Hindlimb muscle (tissue), 1 donor: ENCODE results near the gene HLCS. TPM values are rescaled to one million over a fixed set of nuclear protein-coding genes. Genes with fewer than 3 reads are reported as not detected.
A peak's percentile ranks its signal among the peaks of the same experiment; 100 is the strongest.
"Not testable (repeated sequence)": the region's sequence is repeated elsewhere in the genome, so short reads cannot be mapped to it uniquely, and the experiment has no call there.

ENCODE experiments used
- DNase-seq: peaks from one replicate; pipeline ENCODE4 v3.0.0-alpha.2; 2013
- polyA plus RNA-seq: library from polyadenylated mRNA; unstranded; fragments of 120-200 nt; gene quantifications from one replicate; pipeline ENCODE4 v1.2.1, GENCODE V29; 2013; ENCODE audit not compliant: insufficient read length

The HLCS gene
- polyA plus RNA-seq, 1 donor = 12.8 TPM

DNA sequence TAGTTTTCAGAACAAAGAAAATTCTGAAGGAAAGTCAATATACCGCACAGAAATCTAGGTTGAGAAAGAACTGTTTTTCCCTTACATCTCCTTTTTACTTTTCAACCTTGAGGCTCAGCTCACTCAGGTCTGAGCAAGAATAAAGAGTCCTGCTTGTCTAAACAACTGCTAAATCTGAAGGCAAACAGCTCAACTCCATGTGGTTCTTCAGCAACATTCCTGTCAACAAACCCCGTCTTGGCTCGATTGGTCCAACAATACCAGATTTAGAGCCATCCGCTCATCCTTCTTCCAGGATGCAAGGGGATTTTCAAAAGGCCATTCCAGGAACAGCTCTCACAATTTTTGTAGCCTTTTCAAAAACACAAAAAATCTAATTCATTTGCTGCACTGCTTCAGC, 119.8 kb downstream of the HLCS start:
- DNase-seq = no peak

DNA sequence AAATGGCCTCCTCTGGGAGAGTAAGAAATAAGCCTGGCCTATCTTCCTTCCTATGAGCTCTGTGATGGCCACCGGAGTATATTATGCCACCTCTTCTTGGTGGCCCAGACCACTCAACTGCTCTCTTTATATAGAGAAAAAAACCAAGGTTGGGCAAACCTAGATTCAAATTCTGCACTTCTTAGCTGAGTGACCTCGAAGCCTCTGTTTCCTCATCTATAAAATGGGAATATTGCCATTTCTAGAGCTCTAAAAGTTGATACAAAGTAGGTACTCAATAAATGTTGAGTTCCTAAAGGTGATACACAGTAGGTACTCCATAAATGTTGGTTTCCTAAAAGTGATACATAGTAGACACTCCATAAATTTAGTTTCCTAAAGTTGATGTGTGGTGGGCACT, 120.7 kb downstream of the HLCS start:
- DNase-seq = no peak

DNA sequence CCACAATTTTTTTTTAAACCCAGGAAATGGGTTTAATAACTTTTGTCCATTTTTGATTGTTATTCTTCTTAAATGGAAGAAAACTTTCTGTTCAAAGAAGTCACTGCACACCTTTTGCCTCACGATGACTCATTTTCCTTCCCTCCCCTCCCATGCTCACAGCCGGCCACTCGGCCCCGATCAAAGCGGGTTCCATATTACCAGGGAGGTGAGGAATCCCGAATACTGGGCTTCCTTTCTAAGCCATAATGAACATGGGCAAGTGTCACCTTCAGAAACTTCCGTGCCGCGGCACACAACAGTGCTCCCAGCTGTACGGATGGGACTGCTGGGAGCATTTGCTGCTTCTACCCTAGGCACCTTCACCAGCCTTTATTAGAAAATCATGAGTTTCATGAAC, 121.4 kb downstream of the HLCS start:
- DNase-seq = no peak

DNA sequence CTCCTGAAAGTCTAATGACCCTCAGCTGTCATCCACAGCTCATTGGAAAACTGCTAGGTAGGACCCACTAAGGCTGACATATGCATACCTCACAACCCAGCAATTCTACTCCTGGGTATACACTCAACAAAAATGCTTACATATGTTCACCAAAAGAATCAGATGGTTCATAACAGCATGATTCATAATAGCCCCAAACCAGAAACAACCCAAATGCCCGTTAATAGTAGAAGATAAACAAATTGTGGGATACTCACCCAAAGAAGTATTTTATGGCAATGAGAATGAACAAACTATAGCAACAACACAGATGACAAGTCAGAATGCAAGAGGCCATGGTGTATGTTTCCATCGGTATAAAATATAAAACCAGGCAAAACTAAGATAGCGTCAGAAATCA, 124.6 kb downstream of the HLCS start:
- DNase-seq = no peak

DNA sequence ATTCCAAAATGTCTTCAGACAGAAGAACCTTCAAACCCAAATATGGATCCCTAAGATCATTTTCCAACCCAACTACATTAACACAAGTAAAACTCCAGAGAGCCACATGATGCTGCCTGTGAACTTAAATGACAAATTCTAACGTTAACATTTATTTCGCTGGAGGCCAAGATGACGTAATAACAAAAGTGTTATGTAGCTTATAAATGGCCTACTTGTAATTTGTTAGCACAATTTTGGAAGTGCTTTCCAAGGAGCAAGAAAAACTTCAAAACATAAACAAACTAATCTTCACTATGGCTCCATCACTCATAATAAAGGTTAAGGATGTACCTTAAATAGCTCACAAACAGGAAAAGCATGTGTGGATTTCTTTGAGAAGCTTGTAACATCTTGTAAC, 126.7 kb downstream of the HLCS start:
- no peak for DNase-seq

DNA sequence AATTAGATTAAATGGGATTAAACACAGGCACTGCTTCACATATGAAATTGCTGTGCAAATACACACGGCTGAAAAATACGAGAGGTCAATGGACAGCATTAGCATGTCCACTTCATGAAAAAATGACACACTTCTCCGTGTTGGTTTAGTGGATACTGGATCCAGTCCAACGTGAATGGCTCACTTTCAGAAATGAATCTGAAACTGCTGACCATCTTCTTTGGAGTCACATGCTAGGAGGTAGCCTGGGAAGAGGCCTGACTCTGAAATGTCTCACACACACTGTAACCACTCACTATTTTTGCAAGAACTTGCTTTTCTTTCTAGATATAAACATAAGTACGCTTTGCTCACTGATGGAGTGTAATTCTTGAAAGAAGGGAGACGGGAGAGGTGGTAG, 127.3 kb downstream of the HLCS start:
- DNase-seq = no peak

DNA sequence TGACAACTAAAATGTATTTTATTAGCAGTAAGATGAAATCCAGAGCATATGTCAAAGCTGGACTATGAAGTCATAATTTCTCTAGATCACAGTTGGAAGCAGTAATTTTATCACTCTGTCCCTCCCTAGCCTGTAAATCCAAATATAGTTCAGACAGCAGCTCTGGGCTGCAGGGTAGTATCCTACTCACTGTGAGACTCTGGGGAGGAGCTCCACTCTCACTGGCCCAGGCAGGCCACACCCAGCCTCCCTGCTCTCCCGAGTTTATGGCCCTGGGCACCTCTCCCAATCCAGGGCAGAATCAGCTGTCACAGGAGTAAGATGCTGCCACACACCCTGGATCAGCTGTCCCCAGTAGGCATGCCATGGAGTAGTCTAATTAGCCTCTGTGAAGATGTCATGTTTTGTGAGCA, 131.1 kb downstream of the HLCS start:
- DNase-seq = peak; percentile 53

DNA sequence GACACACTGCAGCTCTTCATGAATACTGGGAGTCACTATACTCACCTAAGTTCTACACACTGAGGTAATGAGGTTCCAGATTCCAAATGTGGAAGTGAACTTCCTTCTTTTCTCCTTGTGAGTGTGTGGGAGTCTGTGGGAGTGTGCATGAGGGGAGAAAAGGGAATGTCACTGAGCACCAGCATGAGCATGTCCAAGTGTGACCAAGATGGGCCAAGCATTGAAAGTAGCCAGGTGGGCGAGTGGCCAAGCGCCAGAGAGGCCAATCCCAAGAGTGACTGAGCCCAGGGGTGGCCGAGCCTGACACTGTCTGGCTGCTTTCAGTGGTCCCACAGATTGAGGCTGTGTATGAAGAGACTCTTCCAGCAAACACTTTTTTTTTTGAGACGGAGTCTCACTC, 132.3 kb downstream of the HLCS start:
- DNase-seq = no peak

DNA sequence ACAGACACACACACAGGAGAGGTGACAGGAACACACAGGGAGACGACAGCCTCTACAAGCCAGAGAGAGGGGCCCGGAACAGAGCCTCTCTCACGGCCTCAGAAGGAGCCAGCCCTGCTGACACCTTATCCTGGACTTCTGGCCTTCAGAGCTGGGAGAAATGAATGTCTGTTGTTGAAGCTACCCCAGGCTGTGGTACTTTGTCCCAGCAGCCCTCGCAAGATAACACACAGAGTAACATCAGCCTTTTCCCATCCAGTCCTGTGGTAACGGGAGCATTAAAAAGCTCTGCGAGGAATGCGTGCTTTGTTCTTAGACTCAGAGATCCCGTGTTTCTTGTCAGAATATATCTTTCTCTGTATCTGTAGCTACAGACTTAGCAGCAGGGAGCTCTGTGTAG, 136.4 kb downstream of the HLCS start:
- DNase-seq = no peak

DNA sequence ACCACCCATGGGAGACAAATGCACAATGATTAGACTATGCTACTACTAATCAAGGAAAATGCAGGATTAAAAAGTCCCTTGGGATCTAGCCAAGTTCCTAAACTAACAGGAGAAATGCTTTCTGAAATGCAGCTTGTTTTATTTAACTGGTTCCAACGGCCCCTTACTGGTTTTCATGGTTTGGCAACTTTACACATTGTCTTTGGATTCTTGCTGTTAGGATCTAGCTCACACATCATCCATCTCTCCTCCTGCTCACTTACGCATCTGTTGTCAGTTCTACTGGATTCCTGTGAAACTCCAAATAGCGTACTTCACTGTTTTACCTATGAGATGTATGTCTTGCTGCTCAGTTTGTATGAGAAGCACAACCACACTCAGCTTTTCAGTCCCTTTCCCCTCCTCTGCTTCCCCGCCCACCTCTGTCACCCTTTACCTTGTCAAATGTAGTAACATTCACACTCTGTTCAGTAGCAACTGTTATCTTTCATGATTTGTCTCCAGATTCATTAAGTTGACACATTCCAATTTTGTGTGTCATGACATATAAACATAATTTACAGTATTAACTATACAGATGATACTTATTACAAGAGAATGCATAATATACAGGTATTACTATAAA, 137.5 kb downstream of the HLCS start:
- no peak for DNase-seq

DNA sequence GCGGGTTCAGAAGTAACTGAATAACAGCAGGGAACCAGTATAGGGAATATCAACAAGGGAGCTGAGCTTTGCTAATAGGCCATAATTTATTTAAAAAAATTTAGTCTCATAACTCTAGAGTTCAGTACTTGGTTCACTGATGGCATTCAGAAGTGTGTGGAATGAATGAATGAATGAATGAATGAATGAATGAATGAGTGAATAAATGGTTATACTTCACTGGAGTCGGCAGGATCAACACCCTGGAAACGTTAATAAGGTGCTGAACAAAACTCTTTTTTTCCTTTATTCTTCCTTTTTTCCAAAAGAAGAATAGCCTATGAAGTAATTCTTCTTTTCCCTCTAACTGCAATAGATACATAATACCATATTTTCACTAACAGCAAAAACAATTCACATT, 138.3 kb downstream of the HLCS start:
- DNase-seq = no peak

DNA sequence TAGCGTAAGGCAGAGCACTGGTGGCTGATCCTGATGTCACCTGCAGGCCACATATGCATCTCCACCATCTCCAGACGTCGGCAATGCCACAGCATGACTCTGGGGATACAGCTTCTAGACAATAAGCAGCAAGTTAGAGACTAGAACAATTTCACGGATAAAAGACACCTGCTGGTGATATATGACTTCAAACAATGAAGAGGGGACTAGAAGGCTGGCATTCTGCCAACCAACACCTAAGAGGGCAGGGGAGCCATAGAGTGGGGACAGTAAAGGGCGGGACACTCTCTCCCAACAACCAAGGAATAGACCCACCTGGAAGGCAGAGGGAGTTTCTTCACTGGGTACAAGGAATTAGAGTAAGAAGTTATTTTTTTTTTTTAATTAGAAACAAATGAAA, 140.8 kb downstream of the HLCS start:
- DNase-seq = no peak

DNA sequence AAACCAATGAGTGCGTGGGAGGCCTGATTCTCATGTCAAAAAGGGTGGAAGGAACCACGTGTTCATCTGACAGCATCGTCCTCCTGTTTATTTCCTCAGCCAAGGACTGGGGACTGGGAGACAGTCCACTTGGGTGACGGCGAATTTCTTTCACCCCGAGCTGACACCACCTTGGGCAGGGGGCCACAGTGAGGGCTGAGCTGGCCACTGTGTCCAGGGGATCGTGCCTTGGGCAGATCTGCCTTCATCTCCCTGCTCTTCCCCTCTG, 145.5 kb downstream of the HLCS start:
- DNase-seq = no peak

DNA sequence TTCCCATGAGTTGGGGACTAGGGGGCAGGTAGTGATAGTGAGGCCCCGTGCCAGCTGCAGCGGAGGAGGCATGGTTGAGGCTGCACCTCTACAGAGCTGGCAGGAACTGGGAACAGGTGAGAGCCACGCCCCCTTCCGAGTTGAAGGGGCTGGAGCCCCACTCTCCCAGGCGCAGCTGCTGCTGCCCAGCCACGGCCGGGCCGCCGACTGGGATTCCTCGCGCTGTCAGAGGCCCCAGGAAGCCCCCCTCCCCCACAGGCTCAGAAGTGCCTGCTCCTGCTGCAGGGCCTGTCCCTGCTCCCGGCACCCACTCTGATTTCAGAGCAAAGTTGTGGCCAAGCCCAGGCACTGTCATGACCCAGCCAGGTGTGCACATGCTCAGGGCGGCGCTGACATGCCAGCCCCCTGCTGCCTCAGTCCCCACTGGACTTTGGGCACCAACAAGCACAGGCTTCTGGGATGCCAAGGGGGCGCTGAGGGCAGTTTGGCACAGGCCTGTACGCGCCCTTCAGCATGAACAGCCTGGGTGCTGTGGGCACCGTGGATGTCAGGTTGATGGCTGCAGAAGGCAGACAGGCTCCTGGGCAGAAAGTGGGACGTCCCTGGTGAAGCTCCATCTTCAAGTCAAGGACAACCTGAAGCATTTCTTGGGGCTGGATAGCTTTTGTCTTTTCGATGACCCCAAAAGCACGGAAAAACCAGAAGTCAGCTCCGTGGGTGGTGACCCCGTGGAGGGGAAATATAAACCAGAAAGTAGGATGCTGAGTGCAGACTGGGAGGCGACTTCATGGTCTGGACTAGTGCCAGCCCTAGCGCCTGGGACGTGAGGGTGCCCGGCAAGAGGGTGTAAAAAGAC, 146.1 kb downstream of the HLCS start:
- no peak for DNase-seq

DNA sequence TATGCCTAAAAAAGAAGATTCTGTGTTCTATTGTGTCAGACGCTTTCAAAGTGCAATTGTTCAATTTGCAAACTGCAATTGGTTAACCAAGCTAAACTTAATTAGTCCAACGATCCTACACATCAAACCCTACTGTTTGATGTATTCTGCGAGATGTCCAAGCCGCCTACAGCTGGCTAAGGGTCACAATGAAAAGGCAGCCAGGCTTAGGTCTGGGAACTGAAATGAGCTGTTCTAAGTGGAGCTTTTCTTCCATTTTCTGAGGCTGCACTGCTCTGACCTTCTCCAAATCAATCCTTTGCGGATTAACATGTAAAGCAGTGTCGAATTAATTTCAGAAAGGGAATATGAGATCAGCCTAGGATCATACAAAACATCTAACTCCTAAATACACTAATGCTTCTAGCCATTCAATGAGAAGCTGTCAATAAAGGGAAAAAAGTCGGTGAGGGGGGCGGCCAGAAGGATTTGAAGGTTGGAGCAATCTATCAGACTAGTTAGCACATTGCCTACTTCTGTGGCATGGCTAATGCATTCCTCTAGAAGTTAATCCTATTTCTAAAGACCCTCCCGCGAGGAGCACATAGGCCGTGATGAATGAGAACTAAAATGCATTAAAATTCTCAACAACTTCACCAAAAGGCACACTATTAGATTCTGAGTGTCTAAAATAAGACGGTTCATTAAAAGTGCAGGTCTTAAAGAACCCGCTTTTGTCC, 148.6 kb downstream of the HLCS start:
- no peak for DNase-seq

DNA sequence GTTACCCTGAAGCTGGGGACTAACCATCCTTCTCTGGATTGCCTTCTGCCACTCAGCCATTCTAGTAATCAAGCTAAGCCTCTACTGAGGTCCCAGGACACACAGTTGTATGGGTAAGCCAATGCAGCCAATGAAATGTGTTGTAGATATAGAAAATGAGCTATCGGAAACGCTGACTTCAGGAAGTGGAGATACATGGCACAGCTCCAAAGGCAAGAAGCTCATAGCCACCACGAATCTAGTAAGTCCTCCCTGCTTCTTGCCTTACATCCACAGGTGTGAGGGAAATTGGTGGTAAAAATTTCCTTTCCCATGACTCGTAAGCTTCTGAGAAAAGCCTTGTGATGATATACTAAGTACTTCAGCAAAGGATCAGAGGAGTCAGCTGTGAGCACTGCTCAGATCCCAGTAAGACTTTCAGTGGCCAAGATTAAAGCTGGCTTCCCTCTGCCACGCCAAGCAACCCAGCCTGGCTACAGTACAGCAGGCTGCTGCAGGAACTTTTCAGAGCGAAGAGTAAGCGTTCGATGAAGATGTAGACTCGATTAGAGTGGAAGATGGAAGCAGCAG, 149.8 kb downstream of the HLCS start:
- no peak for DNase-seq

DNA sequence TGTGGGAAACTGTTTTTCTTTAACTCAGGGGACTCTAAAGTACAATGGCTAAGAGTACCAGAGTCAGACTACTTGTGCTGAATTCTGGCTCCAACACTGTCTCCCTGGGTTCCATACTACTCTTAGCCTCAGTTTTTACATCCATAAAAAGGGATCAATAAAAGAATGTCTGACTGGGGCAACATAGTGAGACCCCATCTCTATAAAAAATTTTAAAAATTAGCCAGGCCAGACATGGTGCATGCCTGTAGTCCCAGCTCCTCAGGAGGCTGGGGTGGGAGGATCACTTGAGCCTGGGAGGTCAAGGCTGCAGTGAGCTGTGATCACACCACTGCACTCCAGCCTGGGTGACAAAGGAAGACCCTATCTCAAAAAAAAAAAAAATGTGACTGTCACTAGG, 150.4 kb downstream of the HLCS start:
- DNase-seq = not testable (repeated sequence)

DNA sequence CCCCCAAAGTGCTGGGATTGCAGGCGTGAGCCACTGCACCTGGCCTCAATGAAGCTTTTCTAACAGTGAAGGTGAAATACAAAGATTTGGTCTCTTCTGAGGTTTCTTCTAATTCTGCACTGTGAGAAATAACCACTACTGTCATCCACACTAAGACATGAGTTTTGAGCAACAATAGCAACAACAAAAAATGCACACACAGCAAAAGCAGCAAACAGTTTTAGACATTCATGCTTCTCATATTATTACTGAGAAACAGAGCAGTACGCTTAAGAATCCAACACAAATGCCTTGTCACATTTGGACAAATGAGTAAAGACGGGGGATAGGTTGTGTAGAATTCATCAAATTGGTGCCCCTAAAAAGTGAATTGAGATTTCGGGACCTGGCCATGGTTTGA, 151.2 kb downstream of the HLCS start:
- no peak for DNase-seq

DNA sequence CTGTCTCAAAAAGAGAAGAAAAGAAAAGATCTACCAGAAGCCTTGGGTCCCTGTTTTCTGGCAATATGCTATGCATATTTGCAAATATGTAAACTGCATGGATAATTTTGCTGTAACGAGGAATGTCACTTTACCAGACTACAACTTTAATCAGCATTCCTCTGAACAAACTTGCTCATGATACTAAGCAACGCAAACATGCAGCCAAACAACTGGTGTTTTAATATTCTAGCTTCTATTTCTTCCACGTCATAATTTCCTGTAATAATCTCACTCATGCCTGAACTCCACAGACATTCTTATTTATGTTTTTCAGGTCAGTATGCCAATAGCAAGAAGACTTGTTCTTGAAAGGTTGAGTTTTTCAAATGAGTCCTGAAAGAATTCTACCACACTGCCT, 153.4 kb downstream of the HLCS start:
- no peak for DNase-seq

DNA sequence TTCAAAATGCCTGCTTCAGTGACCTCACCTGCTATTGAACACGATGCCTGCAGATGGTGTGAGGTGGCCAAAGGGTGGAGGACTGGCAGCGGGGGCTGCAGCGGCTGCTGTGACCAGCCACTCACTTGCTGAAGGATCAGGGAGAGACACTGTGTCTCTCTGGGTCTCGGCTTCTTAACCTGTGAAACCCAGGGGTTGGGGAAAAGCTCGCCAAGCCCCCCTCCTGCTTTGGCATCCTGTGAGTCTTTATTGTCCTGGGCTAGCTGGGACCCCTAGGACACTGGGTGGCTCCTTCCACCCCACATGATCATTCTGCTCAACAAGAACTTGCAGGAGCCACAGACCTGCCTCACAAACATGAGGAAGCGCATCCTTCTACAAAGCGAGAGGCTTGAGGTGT, 154.7 kb downstream of the HLCS start:
- DNase-seq = no peak

DNA sequence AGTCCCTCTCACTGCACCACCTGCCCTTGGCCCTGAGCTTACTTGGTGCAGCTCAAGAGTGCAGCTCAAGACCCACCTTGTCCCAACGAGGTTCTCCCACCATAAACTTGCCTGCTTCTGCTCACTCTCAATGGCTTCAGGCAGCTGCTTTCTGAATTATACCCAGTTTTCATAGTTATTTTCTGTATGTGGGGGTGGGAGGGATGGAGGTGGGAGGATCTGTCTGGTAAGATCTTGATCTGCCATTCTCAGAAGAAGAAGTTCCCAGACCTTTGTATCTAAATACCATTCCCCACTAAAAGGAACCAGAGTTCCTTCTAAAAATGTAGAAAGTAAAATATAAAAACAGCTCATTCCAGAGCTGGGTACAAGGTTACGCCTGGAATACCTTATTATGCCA, 156.0 kb downstream of the HLCS start:
- DNase-seq = no peak

DNA sequence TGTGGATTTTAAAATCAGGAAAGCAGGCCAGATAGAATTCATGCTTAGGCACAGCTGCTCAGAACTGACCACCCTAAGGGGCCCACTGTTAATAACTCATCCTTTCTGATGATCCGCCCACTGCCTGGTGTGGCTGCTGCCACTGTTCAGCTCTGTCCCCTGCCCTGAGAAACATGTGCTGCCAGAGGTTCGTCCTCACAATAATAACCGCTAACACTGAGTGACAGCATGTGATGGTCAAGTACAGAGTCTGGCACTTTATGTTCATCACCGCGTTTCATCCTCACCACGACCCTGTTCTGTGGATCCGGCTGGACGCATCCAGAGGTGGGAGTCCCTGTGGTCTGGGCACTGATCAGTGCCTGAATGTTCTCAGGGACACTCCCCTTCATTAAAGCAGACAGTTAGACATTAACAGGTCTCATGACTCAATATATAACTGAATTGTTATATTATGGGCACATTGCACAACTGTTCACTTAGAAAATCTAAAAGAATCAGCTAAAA, 159.0 kb downstream of the HLCS start:
- no peak for DNase-seq

DNA sequence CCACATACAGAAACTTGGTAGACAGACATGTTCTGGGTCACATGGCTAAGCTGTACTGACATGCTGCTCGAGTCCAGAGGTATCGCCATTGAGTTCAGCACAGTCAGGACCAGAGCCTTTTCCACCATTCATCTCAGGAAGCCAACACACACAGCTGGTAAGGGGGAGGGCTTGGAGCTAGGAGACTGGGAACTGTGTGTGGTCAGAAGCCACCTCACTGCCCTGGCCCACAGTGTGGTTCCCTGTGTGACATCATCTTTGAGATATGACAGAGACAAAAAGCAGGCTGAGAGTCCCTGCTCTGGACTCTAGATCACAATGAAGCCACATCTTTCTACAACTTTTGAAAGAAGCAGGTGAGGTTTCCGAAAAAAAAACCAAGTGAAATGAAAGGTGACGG, 160.4 kb downstream of the HLCS start:
- no peak for DNase-seq
